CD4-positive, alpha-beta T cell treated with Interleukin-17A for 1 hour (primary cell): ENCODE measurements around the gene ARF1.

Experiments used
- DNase-seq: peaks from one replicate; pipeline ENCODE4 v3.0.0-alpha.2; 2020

The ARF1 gene

GRCh38 chr1:228050571-228051231 lies 31.8 kb upstream of the ARF1 start:
- no peak for DNase-seq

- DNase-seq = no peak
Observed at GRCh38 chr1:228058172-228058948, 24.1 kb upstream of the ARF1 start.

DNA sequence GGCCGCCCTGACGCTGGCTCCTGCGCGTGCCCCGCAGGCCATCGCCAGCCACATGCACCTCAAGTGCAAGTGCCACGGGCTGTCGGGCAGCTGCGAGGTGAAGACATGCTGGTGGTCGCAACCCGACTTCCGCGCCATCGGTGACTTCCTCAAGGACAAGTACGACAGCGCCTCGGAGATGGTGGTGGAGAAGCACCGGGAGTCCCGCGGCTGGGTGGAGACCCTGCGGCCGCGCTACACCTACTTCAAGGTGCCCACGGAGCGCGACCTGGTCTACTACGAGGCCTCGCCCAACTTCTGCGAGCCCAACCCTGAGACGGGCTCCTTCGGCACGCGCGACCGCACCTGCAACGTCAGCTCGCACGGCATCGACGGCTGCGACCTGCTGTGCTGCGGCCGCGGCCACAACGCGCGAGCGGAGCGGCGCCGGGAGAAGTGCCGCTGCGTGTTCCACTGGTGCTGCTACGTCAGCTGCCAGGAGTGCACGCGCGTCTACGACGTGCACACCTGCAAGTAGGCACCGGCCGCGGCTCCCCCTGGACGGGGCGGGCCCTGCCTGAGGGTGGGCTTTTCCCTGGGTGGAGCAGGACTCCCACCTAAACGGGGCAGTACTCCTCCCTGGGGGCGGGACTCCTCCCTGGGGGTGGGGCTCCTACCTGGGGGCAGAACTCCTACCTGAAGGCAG lies 23.4 kb upstream of the ARF1 start:
- peak; percentile 65 for DNase-seq

GRCh38 chr1:228059634-228060457 lies 22.7 kb upstream of the ARF1 start:
- peak; percentile 85 for DNase-seq

DNA sequence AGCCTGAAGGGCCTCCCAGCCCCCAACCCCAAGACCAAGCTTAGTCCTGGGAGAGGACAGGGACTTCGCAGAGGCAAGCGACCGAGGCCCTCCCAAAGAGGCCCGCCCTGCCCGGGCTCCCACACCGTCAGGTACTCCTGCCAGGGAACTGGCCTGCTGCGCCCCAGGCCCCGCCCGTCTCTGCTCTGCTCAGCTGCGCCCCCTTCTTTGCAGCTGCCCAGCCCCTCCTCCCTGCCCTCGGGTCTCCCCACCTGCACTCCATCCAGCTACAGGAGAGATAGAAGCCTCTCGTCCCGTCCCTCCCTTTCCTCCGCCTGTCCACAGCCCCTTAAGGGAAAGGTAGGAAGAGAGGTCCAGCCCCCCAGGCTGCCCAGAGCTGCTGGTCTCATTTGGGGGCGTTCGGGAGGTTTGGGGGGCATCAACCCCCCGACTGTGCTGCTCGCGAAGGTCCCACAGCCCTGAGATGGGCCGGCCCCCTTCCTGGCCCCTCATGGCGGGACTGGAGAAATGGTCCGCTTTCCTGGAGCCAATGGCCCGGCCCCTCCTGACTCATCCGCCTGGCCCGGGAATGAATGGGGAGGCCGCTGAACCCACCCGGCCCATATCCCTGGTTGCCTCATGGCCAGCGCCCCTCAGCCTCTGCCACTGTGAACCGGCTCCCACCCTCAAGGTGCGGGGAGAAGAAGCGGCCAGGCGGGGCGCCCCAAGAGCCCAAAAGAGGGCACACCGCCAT lies 21.9 kb upstream of the ARF1 start:
- no peak for DNase-seq

GRCh38 chr1:228061411-228062084 lies 21.0 kb upstream of the ARF1 start:
- no peak for DNase-seq

GRCh38 chr1:228062085-228062791 lies 20.3 kb upstream of the ARF1 start:
- DNase-seq = no peak

DNA sequence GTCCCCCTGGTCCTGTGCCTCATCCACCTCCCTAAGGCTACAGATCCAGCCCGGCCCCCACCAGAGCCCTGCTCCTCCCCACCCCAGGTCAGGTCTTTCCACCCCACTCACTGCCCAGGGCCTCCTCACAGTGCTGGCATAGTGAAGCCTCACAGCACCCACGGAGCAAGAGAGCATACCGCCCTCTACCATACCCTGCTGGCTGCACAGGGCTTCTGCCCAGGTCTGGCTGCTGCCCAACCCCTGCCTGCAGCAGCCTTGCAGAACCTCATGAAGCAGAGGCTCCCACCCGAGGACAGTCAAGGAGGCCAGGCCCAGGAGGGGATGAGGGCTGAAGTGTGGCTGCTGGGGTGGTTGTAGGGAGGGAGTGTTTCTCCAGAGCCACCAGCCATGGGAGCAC lies 19.7 kb upstream of the ARF1 start:
- no peak for DNase-seq

GRCh38 chr1:228063251-228064191 lies 19.0 kb upstream of the ARF1 start:
- DNase-seq = no peak

DNA sequence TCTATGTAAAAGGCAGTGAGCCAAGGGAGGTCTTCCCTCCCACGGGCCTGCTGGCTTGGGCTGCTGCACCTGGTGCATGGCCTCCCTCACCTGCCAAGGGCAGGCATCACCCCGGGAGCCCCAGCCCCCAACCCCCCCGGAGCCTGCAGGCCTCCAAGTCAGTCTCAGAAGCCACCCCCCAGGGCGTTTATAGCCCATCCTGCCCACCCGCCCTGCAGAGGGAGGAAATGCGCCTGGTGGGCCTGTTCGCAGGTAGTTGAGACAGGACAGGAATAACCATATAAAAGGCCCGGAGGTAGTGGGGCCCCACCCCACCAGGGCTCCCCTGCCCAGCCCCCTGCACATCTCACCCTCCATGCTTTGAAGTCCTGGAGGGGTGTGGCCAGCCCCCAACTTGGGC lies 18.2 kb upstream of the ARF1 start:
- DNase-seq = no peak

GRCh38 chr1:228064741-228065542 lies 17.6 kb upstream of the ARF1 start:
- no peak for DNase-seq

GRCh38 chr1:228065543-228066347 lies 16.8 kb upstream of the ARF1 start:
- no peak for DNase-seq

GRCh38 chr1:228066416-228066815 lies 16.1 kb upstream of the ARF1 start:
- no peak for DNase-seq

DNA sequence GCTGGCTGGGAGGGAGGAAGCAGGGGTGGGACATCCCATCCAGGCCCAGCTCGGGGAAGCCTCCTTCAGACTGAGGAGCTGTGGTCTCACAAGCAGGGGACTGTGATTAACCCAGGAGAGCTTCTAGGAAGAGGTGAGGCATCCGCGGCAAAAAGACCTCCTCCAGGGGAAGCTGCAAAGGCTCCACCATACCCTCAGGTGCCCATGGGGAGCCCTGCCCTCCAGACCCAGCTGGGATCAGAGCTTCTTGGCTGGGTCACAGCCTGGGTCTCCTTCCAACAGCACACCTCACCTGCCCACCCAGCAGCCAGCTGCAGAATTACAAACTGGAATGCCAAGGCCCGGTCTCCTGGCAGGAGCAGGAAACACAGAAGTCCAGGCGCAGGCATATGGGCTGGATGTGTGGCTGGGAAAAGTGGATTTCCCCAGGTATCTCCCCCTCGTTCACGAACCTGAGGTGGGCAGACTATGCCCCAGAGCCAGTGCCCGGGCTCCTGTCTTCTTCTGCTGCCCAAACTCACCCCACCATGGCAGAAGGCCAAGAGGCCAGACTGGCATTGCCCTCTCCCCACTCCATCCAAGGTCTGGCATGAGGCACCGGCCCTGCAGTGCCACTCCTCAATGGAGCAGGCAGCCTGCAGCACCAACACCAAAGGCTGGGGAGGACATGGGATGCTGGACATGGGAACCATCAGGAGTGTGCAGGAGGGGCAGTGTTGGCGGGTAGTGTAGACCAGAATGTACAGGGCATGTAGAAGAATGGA lies 15.4 kb upstream of the ARF1 start:
- no peak for DNase-seq

- no peak for DNase-seq
Observed at GRCh38 chr1:228068359-228068758, 14.1 kb upstream of the ARF1 start.

GRCh38 chr1:228070173-228070572 lies 12.3 kb upstream of the ARF1 start:
- no peak for DNase-seq

DNA sequence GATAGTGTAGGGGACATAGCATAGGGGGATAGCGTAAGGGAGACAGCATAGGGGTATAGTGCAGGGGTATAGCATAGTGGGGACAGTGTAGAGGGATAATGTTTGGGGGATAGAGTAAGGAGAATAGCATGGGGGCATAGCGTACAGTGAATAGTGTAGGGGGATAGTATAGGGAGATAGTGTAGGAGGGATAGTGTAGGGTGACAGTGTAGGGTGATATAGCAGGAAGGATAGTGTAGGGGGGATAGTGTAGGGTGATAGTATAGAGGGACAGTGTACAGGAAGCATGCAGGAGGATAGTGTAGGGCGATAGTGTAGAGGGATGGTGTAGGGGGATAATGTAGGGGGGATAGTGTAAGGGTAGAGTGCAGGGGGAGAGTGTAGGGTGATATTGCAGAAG lies 11.7 kb upstream of the ARF1 start:
- no peak for DNase-seq
